Measurements from ENCODE around the gene ENTPD6. TPM values are rescaled to one million over a fixed set of nuclear protein-coding genes. Genes with fewer than 3 reads are reported as not detected.
"Not testable (repeated sequence)": the region's sequence is repeated elsewhere in the genome, so short reads cannot be mapped to it uniquely, and the experiment has no call there.

Gene ENTPD6
- total RNA-seq, 4 donors from 2014 or later, result 163 to 261 (median 224) TPM

DNA sequence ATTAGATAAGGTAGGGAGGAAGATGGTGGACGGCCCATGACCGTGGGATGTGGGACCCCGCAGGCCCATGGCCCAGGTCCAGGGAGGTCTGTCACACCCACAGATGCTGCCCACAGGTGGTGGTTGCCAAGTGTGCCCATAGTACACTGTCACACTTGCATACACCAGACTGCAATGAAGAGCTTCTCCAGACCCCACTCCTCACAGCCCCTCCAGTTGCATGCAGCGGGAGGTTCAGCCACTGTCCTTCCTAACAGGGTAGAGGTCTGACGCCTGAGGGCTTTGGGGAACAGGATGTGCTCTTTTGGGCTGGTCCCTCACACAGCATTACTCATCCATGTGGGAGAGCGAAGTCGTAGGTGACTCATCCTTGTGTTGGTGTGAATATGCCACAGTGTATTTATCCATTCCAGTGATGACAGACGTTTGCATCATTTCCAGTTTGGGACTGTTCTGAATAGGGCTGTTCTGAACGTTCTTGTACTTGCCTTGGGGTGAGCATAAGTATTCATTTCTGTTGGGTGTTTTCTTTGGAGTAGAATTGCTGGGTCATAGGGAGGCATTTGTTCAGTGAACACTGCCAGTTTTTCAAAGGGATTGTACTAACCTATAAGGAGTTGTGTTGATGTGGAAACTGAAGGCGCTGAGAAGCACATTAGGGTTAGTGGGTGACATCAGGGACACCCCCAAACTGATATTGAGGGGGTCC is 42.3 kb downstream of the ENTPD6 start:
- TF ChIP-seq POLR2A (IDR thresholded peaks at IDR 0.05) (no peak), EP300 (IDR thresholded peaks at IDR 0.05; ENCODE audit: low read depth) (peak; percentile 80), POLR2AphosphoS5 (IDR thresholded peaks at IDR 0.05) (peak; percentile 73 to 83 (median 78))
- TF ChIP-seq, protein P1, sequence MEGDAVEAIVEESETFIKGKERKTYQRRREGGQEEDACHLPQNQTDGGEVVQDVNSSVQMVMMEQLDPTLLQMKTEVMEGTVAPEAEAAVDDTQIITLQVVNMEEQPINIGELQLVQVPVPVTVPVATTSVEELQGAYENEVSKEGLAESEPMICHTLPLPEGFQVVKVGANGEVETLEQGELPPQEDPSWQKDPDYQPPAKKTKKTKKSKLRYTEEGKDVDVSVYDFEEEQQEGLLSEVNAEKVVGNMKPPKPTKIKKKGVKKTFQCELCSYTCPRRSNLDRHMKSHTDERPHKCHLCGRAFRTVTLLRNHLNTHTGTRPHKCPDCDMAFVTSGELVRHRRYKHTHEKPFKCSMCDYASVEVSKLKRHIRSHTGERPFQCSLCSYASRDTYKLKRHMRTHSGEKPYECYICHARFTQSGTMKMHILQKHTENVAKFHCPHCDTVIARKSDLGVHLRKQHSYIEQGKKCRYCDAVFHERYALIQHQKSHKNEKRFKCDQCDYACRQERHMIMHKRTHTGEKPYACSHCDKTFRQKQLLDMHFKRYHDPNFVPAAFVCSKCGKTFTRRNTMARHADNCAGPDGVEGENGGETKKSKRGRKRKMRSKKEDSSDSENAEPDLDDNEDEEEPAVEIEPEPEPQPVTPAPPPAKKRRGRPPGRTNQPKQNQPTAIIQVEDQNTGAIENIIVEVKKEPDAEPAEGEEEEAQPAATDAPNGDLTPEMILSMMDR (IDR thresholded peaks at IDR 0.05), result no peak
- Histone ChIP-seq H3K4me1 (peaks cover 6 to 47% (median 28%) of the 10 kb centered on the region in 4 donors), H3K27ac (peak overlapping the region; percentile 56 to 76 (median 64)), H3K27me3 (no peaks in the 10 kb centered on the region), H3K36me3 (no peaks in the 10 kb centered on the region), H3K4me3 (no peak overlapping the region), H3K9me3 (no peaks in the 10 kb centered on the region)
- DNase-seq, result peak; percentile 51
- 50 to 86% methylated on average over 1 to 10 of the region's 10 CpGs for WGBS, 2 donors (ENCODE audit: low coverage in 1 of 2)
- in situ Hi-C loops (cut with MboI; ENCODE audit: low pct_ligation_motif_present in 1 of 4, low pct_unique_long_range_greater_than_20kb in 1 of 4, low sequenced_read_pairs in 3 of 4) (no loop called here), intact Hi-C loops (cut with DNase I; ENCODE audit: low total_unique reads) (no loop called here)

DNA sequence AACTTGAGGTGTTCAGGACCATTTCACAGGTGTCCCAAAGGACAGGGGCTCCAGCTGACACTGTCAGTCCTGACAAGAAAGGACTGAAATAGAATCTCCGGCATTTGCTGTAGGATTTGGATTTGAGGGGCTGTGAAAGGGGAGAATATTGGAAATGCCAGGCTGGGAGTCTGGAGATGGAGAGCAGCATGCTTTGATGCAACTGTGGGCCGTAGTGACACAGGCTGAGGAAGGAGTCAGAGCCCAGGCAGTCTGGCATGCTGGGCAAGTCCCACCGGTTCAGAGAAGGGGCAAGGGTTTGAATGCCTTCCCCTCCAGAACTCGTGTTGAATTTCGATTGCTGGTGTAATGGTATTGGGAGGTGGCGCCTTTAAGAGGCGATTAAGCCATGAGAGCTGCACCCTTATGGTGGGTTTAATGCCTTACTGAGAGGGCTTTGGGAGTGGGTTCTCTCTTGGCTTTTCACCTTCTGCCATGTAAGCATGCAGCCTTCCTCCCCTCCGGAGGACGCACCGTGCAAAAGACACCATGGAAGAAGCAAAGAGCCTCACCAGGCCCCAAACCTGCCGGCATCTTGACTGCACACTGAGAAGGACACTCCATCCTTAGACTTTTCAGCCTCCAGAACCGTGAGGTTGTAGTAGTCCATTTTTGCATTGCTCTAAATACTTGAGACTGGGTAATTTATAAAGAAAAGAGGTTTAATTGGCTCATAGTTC is 43.0 kb downstream of the ENTPD6 start:
- no peak for DNase-seq
- Histone ChIP-seq H3K36me3 (no peaks in the 10 kb centered on the region), H3K4me3 (no peak overlapping the region), H3K27ac (peak overlapping the region; percentile 56 to 76 (median 64)), H3K27me3 (no peaks in the 10 kb centered on the region), H3K4me1 (peaks cover 6 to 46% (median 24%) of the 10 kb centered on the region in 4 donors), H3K9me3 (no peaks in the 10 kb centered on the region)
- in situ Hi-C loops (cut with MboI; ENCODE audit: low pct_ligation_motif_present in 1 of 4, low pct_unique_long_range_greater_than_20kb in 1 of 4, low sequenced_read_pairs in 3 of 4) (no loop called here), intact Hi-C loops (cut with DNase I; ENCODE audit: low total_unique reads) (no loop called here)
- WGBS, 2 donors (ENCODE audit: low coverage in 1 of 2), result 95 to 96% methylated on average over 5 to 12 of the region's 12 CpGs
- TF ChIP-seq EP300 (IDR thresholded peaks at IDR 0.05; ENCODE audit: low read depth) (no peak), POLR2A (IDR thresholded peaks at IDR 0.05) (no peak), POLR2AphosphoS5 (IDR thresholded peaks at IDR 0.05) (no peak)
- TF ChIP-seq, protein P1 (IDR thresholded peaks at IDR 0.05), result no peak

DNA sequence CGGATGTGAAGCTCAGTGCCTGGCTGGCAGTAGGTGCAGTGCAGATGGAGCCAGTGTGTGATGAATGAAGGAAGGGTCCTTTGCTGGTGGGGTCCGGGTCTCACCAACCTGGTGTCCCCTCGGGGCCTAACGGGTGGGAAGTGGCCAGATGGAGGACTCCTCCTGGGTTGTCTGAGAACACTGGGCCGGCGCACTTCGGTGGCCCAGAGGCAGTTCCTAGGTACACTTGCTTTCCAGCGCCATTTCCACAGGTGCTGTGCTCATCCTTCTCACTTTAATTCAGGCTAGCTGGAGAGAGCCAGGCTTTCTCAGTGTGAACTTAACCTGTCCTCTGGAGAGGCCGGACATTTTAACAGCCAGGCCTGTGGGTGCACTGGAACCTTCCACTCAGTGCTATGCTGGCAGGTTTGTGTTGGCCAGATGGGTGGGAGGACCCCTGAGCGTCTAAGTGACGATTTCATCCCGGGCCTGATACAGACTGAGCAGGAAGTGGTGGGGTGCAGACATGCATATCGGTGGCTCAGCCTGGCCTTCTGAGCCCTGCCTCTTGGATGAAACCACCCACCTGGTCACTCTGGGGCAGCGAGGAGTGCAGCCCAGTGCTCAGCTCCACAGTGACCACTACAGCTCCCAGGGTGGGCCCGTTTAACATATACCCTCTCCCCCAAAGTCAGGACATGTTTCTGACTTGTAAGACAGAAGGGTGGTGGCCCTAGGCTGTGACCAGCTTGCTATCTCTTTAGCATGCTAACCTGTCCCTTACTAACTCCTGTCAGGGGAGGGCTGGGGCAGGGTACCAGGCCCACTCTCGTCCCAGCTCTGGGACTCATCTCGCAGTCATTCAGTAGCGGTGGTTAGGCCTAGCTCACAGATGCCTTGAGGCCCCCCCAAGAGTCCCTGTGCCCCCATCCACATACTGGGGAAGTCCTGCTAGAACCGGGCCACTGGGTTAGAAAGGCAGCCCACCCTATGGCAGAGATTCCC is 44.2 kb downstream of the ENTPD6 start:
- DNase-seq, result peak; percentile 1
- Histone ChIP-seq H3K4me3 (no peak overlapping the region), H3K27ac (no peak overlapping the region), H3K4me1 (peaks cover 6 to 34% (median 18%) of the 10 kb centered on the region in 4 donors), H3K36me3 (no peaks in the 10 kb centered on the region), H3K9me3 (no peaks in the 10 kb centered on the region), H3K27me3 (no peaks in the 10 kb centered on the region)
- TF ChIP-seq POLR2A (IDR thresholded peaks at IDR 0.05) (no peak), EP300 (IDR thresholded peaks at IDR 0.05; ENCODE audit: low read depth) (no peak), POLR2AphosphoS5 (IDR thresholded peaks at IDR 0.05) (no peak)
- TF ChIP-seq, protein P1 (IDR thresholded peaks at IDR 0.05), result no peak
- in situ Hi-C loops (cut with MboI; ENCODE audit: low pct_ligation_motif_present in 1 of 4, low pct_unique_long_range_greater_than_20kb in 1 of 4, low sequenced_read_pairs in 3 of 4) (no loop called here), intact Hi-C loops (cut with DNase I; ENCODE audit: low total_unique reads) (loop anchor here (10.0 kb wide), 1 partner anchor 1885 kb away; the partner anchor contains the start of gene NXT1)
- WGBS, 2 donors (ENCODE audit: low coverage in 1 of 2), result 88% methylated on average over 18 of the region's 19 CpGs; no CpG with 5 or more reads in 1 of the 2 donors

DNA sequence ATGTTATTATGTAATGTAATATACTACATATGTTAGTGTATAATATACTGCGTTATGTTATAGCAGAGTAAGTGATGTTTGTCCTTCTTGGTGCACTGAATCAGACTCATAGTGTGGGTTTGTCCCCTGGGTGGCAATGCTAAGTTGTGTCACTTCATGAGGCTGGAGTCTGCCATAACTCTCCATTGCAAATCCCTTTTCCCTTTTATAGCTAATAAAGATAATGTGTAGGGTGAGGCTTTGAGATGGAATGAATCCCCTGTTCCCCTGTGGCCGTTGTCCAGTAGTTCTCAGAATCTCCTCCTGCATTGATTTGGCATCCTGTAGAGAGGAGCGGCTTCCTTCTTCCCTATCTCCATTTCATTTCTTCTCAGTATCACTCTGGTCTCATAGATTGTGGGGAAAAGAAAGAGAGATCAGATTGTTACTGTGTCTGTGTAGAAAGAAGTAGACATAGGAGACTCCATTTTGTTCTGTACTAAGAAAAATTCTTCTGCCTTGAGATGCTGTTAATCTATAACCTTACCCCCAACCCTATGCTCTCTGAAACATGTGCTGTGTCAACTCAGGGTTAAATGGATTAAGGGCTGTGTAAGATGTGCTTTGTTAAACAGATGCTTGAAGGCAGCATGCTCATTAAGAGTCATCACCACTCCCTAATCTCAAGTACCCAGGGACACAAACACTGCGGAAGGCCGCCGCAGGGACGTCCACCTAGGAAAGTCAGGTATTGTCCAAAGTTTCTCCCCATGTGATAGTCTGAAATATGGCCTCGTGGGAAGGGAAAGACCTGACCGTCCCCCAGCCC is 45.5 kb downstream of the ENTPD6 start:
- H3K27ac ChIP-seq; in situ Hi-C loops (cut with MboI; ENCODE audit: low pct_ligation_motif_present in 1 of 4, low pct_unique_long_range_greater_than_20kb in 1 of 4, low sequenced_read_pairs in 3 of 4); H3K4me3 ChIP-seq; H3K27me3 ChIP-seq; H3K9me3 ChIP-seq; DNase-seq; H3K36me3 ChIP-seq: not testable (repeated sequence)
- peaks cover 6 to 31% (median 13%) of the 10 kb centered on the region in 4 donors for H3K4me1 ChIP-seq
- intact Hi-C loops (cut with DNase I; ENCODE audit: low total_unique reads), result loop anchor here (10.0 kb wide), 1 partner anchor 1886 kb away; the partner anchor contains the start of gene NXT1
- whole genome bisulfite sequencing, 2 donors (ENCODE audit: low coverage in 1 of 2), result 62 to 68% methylated on average over 3 to 9 of the region's 9 CpGs

DNA sequence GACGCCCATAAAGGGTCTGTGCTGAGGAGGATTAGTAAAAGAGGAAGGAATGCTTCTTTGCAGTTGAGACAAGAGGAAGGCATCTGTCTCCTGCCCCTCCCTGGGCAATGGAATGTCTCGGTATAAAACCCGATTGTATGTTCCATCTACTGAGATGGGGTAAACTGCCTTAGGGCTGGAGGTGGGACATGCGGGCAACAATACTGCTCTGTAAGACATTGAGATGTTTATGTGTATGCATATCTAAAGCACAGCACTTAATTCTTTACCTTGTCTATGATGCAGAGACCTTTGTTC is 46.1 kb downstream of the ENTPD6 start:
- in situ Hi-C loops (cut with MboI; ENCODE audit: low pct_ligation_motif_present in 1 of 4, low pct_unique_long_range_greater_than_20kb in 1 of 4, low sequenced_read_pairs in 3 of 4); H3K9me3 ChIP-seq; DNase-seq; H3K27ac ChIP-seq; H3K36me3 ChIP-seq; H3K4me3 ChIP-seq; H3K27me3 ChIP-seq: not testable (repeated sequence)
- intact Hi-C loops (cut with DNase I; ENCODE audit: low total_unique reads), result loop anchor here (10.0 kb wide), 1 partner anchor 1887 kb away; the partner anchor contains the start of gene NXT1
- H3K4me1 ChIP-seq, result peaks cover 6 to 34% (median 17%) of the 10 kb centered on the region in 4 donors
- 40 to 60% methylated on average over 2 to 4 of the region's 4 CpGs for WGBS, 2 donors (ENCODE audit: low coverage in 1 of 2)

Measured in transverse colon (tissue), 4 donors.